ENCODE measurements around the gene SHCBP1L.

The SHCBP1L gene

GRCh38 chr1:182993746-182994145 is 40.8 kb upstream of the SHCBP1L start:
- no peak overlapping the region for H3K4me3 ChIP-seq (ENCODE audit: low read length)
- DNase-seq (ENCODE audit: low read depth): peak; percentile 86
- no peak for TF ChIP-seq CTCF (IDR thresholded peaks at IDR 0.05; ENCODE audit: insufficient read depth, low read depth, low read length, missing control alignments)

- peak; percentile 47 for DNase-seq (ENCODE audit: low read depth)
- no peak for TF ChIP-seq CTCF (IDR thresholded peaks at IDR 0.05; ENCODE audit: insufficient read depth, low read depth, low read length, missing control alignments)
- H3K4me3 ChIP-seq (ENCODE audit: low read length): no peak overlapping the region
These were observed 37.6 kb upstream of the SHCBP1L start for GRCh38 chr1:182990413-182991144.

- TF ChIP-seq CTCF (IDR thresholded peaks at IDR 0.05; ENCODE audit: insufficient read depth, low read depth, low read length, missing control alignments): no peak
- DNase-seq (ENCODE audit: low read depth): no peak
- no peak overlapping the region for H3K4me3 ChIP-seq (ENCODE audit: low read length)
These were observed 32.9 kb upstream of the SHCBP1L start for GRCh38 chr1:182985876-182986275.

GRCh38 chr1:182984621-182985020 is 31.7 kb upstream of the SHCBP1L start:
- no peak for TF ChIP-seq CTCF (IDR thresholded peaks at IDR 0.05; ENCODE audit: insufficient read depth, low read depth, low read length, missing control alignments)
- no peak overlapping the region for H3K4me3 ChIP-seq (ENCODE audit: low read length)
- DNase-seq (ENCODE audit: low read depth): no peak

GRCh38 chr1:182984138-182984537 is 31.2 kb upstream of the SHCBP1L start:
- no peak overlapping the region for H3K4me3 ChIP-seq (ENCODE audit: low read length)
- DNase-seq (ENCODE audit: low read depth): peak; percentile 29
- no peak for TF ChIP-seq CTCF (IDR thresholded peaks at IDR 0.05; ENCODE audit: insufficient read depth, low read depth, low read length, missing control alignments)

- no peak for TF ChIP-seq CTCF (IDR thresholded peaks at IDR 0.05; ENCODE audit: insufficient read depth, low read depth, low read length, missing control alignments)
- H3K4me3 ChIP-seq (ENCODE audit: low read length): no peak overlapping the region
- peak; percentile 39 for DNase-seq (ENCODE audit: low read depth)
These were observed 25.3 kb upstream of the SHCBP1L start for GRCh38 chr1:182978151-182978853.
